HG03432 (cell line): ENCODE measurements around the gene ROR1.
A peak's percentile ranks its signal among the peaks of the same experiment; 100 is the strongest.

Source experiments
- ATAC-seq: cut with Tn5 transposase; IDR thresholded peaks from one replicate; pipeline ENCODE4 v1.9.1; 2021; ENCODE audit warnings: mild to moderate bottlenecking, moderate library complexity; ENCODE audit not compliant: unreplicated experiment

ROR1 gene

GRCh38 chr1:64001038-64001437 is 227.2 kb downstream of the ROR1 start:
- ATAC-seq, result no peak

GRCh38 chr1:64004451-64005025 is 230.7 kb downstream of the ROR1 start:
- ATAC-seq, result no peak

- no peak for ATAC-seq
Observed at GRCh38 chr1:64005801-64006200, 232.0 kb downstream of the ROR1 start.

GRCh38 chr1:64006276-64007051 is 232.6 kb downstream of the ROR1 start:
- no peak for ATAC-seq

GRCh38 chr1:64010316-64010715 is 236.5 kb downstream of the ROR1 start:
- no peak for ATAC-seq

- no peak for ATAC-seq
Observed at GRCh38 chr1:64013395-64013794, 239.6 kb downstream of the ROR1 start.

- peak; percentile 90 for ATAC-seq
Observed at GRCh38 chr1:64019818-64020217, 246.0 kb downstream of the ROR1 start.

- no peak for ATAC-seq
Observed at GRCh38 chr1:64021066-64021465, 247.2 kb downstream of the ROR1 start.

GRCh38 chr1:64025051-64025450 is 251.2 kb downstream of the ROR1 start:
- ATAC-seq, result no peak

GRCh38 chr1:64029037-64029436 is 255.2 kb downstream of the ROR1 start:
- ATAC-seq, result no peak

- no peak for ATAC-seq
Observed at GRCh38 chr1:64030411-64030810, 256.6 kb downstream of the ROR1 start.

GRCh38 chr1:64031236-64031635 is 257.4 kb downstream of the ROR1 start:
- no peak for ATAC-seq

- ATAC-seq, result no peak
Observed at GRCh38 chr1:64033667-64034220, 259.9 kb downstream of the ROR1 start.

GRCh38 chr1:64036549-64036948 is 262.7 kb downstream of the ROR1 start:
- ATAC-seq, result no peak

- no peak for ATAC-seq
Observed at GRCh38 chr1:64038119-64038518, 264.3 kb downstream of the ROR1 start.

GRCh38 chr1:64038965-64039364 is 265.1 kb downstream of the ROR1 start:
- no peak for ATAC-seq

- ATAC-seq, result no peak
Observed at GRCh38 chr1:64039390-64039926, 265.6 kb downstream of the ROR1 start.

- ATAC-seq, result no peak
Observed at GRCh38 chr1:64041371-64042131, 267.7 kb downstream of the ROR1 start.

- ATAC-seq, result no peak
Observed at GRCh38 chr1:64042331-64043100, 268.7 kb downstream of the ROR1 start.

- ATAC-seq, result no peak
Observed at GRCh38 chr1:64043288-64043687, 269.5 kb downstream of the ROR1 start.

- ATAC-seq, result no peak
Observed at GRCh38 chr1:64043976-64044375, 270.2 kb downstream of the ROR1 start.
